GM19463 (cell line): ENCODE measurements around the gene PRSS21.

Experiments
- ATAC-seq: cut with Tn5 transposase; IDR thresholded peaks from one replicate; pipeline ENCODE4 v1.9.1; 2021; ENCODE audit warnings: mild to moderate bottlenecking, moderate library complexity; ENCODE audit not compliant: unreplicated experiment

The PRSS21 gene

DNA sequence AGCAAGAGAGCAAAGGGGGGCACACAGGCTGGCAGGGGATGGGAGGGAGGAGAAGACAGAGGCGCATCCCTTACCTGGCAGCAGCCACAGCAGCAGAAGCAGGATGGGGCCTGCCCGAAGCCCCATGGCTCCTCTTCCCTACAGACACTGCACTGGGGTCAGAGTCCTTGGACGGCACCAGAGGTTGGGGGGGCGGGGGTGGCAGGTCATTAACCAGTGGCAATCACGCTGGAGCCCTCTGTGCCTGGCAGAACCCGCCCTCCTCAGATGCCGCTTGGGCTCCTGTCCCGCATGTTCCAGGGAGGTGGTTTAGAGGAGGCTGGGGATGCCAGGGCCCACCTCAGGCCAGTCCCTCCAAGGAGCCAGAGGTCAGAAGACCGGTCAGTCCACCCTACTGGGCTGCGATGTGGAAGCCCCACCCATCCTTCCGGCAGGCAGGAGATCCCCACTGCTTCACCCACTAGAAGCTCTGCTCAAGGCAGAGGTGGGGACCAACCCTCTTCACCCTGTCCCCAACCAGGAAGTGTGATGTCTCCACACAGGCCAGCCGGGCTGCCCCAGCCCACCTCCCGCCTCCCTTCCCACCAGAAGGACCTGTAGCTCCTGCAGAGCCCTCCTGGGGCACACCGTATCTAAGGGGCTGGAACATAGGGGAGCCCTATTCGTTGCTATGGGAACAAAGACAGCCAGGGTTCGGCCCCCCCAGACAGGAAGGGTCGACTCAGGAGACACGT is 24.7 kb downstream of the PRSS21 start:
- no peak for ATAC-seq

DNA sequence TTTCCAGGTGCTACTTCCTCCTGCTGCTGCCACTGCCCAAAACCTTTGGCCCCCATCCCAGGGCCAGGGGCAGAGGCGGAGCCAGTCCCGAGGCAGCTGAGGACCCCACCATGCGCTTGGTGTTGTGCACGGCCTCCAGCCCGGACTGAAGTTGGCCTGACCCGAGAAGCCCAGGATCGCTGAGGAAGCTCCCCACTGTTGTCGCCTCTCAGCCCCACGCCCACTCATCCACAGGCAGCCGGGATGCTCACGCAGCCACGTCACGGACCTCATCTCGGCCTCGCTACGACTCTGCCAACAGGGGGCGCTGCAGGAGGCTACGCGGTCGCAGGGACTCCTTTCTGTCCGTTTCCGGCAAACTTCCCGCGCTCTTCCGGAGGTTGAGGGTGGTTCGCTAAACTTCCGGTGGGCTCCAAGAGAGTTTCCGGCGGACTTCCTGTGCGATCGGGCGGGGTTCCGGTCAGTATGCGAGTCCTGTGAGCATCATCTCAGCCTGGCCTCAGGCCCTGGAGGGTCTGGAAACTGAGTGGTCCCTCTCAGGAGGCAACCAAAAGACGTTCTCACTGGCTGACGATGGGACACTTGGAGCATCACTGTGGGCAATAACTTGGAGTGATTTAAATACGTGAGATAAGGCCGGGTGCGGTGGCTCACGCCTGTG is 25.4 kb downstream of the PRSS21 start:
- ATAC-seq = no peak

DNA sequence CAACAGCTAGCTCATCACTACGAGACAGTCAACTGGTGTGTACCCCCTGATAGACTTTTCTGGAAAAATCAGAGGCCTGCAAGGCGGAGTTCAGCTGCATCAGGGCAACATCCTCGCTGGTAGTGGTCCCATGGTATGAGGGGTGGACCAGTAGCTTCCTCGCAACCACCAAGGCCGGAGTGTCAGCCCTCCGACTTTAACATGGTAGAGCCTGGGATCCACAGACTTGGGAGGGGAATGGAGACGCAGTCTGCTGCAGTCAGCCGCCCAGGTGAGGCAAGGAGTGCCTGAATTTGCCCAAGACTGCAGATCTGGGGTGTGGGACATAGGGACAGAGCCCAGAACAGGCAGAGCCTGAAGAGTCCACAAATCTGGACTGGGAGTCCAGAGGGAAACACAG is 26.5 kb downstream of the PRSS21 start:
- no peak for ATAC-seq

DNA sequence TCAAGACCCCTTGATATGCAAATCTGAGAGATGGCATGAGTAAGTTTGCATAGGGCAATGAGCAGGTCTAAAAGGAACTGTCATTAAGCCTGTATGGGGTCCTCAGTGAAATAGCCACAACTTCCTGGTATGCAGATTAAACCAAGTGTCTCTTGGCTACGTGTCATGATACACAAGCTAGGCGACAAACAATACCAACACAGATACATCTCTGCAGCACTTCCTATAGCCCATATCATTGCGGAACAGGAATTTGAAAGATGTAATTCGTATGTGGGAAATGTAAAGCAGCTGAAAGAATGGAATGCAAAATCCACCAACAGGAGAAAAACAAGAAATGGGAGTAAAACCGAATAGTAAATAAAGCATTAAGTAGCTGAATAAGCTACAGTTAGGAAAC is 28.1 kb downstream of the PRSS21 start:
- no peak for ATAC-seq

DNA sequence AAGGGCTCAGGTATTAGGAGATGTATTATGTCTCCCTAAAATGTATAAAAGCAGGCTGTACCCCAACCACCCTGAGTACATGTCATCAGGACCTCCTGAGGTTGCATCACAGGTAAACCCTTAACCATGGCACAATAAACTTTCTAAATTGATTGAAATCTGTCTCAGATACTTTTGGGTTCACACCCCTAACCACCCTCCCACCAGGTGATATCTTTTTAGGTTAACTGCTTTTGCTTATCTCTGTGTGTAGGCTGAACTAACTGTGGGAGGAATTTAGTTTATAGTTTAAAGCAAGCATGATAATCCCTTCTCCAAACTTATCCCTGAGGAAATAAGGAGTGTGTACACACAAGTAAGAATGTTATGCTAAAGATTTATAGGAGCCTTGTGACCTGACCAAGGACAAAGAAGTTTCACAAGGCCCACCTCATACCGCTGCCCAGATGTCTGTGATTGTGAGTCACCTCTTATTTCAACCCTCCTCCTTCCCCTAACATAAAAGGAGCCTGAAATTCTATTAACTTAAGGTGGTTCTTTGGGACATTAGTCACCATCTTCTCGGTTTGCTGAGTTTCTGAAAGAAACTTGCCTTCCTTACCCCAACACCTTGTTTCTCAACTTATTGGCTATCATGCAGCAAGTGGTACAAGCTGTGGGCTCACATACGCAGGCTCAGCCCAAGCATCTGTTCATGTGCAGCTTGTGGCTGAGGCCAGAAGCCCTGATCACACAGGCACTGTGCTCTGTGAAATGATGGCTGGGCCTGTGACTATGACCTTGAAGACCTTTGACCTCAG is 29.7 kb downstream of the PRSS21 start:
- ATAC-seq = no peak

DNA sequence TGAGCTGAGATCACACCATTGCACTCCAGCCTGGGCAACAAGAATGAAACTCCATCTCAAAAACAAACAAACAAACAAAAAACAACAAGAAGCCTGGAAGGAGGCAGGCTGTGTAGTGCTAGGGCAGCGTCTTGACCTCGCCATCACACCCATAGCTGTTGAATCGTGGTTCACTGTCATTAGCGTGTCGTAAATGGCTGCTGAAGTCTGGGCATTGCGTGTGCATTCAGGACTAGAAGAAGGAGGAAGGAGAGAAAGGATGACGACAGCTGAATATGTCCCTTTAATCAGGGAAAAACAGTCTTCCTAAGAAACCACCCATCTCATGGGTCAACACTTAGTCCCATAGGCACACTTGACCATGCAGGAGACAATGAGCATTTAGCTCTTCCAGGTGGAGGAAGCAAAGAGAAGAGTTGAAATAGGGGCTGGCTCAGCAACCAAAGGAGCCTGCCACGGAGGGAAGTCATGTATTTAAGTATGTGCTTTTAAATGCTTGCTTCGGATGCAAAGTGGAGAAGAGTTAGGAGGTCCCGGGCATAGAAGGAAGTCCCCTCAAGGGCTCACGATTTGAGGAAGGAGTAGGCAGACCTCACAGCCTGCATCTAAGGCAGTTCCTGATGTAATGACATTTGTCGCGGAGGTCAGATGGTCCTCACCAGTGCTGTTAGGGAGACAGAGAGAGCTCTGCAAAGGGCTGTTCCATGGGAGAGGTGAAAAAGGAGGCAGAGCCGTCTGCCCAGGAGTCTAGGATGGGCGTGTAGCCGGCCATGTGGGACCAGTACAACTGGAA is 32.1 kb downstream of the PRSS21 start:
- ATAC-seq = no peak

DNA sequence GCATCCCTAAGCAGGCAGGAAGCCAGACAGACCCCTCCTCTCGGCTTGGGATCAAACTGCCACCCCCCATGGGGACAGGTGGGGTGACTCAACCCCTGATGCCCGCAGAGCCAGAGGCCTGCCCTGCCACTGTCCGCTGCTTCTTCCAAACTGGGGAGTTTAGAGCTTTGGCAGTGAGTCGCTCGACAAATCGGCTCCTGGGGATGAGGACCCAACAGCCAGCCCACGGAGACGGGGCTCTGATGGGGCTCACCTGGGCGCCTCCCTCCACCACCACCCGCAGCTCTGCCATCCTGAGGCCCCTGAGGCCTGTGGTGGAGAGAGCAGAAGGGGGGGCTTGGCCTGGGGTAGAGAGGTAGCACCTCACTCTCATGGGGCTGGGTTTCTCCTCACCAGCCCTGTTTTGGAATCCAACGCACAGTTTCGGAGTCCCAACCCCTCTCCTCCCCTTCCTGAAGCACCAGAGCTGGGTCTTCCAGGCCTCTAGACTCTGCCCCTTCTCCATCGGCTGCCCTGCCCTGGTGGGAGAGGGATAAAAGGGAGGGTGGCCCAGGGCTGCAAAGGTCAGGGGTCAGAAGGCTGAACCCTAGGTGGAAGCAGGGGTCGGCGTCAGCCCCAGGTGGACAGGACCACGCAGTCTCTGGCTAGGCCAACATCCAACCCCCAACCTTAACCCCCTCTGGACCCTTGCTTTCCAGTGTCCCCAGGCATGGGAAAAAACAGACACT is 35.1 kb downstream of the PRSS21 start:
- no peak for ATAC-seq

DNA sequence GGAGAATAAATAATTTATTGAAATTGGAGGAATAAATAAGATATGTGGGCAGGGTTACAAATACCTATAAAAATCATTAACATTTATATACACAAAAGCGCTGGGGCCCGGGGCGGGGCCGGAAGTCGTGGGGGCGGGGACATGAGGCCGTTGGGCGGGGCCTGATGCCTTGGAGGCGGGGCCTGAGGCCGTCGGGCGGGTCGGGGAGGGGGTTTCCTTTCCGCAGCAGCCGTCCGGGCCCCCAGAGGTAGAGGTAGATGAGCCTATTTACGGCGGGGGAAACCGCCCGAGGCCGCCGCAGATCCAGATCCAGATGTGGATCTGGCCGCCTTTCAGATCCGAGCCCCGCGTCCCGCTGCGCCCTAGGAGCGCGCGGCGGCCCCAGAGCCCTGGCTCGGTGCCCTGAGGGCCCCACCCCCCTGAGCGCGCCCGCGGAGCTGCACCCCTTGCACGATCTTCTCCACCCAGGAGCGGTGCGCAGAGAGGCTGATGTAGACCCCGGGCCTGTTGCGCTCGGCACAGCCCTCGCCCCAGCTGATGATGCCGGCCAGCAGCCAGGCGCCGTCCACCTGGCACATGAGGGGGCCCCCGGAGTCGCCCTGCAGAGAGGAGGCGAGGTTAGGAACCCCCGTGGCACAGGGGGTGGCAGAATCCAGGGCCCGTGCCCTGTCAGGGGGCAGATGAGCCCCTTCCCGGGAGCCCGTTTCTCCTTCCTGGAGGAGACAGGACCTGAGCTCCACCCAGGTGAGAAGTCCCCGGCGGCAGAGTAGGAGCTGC is 35.9 kb downstream of the PRSS21 start:
- ATAC-seq = no peak

DNA sequence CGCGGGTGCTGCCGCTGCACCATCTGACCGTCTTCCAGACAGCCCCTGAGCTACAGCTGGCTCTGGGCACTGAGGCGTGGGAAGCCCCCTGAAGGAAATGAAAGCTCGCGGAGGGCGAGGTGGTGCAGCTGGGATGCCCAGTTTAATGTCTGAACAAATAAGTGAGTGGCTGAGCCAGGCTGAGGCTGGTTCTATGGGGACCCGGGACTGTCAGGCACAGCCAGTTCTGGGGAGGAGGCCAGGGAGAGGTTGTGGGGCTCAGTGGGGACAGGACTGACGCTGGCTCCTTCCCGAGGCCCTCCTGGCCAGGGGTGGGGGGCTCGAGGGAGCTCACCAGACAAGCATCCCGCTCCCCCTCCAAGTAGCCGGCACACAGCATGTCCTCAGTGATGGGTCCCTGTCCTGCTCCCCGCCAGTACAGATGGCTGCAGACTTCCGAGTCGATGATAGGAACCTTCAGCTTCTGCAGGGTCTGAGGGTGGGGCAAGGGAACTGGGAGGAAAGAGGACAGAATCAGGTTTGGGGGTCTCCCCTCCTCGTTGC is 36.6 kb downstream of the PRSS21 start:
- no peak for ATAC-seq

DNA sequence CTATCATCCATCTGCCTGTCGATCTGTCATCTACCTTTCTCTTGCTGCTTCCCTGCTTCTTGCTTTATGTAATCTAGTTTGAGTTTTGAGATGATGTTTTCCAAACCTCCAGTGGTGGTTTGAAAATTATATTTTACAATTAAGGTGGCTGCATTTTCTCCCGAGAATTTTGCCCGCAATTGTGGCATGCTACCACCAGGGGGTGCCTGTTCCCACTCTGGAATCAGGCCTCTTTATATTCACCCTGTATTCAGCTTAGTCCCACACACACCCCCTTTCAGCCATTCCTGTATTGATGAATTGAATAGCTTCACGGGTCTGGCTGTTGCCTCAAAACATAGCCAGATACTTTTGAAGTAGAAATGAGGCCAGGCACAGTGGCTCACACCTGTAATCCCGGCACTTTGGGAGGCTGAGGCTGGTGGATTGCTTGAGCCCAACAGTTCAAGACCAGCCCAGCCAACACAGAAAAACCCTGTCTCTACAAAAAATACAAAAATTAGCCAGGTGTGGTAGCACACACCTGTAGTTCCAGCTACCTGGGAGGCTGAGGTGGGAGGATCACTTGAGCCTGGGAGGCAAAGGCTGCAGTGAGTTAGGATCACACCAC is 37.8 kb downstream of the PRSS21 start:
- no peak for ATAC-seq

DNA sequence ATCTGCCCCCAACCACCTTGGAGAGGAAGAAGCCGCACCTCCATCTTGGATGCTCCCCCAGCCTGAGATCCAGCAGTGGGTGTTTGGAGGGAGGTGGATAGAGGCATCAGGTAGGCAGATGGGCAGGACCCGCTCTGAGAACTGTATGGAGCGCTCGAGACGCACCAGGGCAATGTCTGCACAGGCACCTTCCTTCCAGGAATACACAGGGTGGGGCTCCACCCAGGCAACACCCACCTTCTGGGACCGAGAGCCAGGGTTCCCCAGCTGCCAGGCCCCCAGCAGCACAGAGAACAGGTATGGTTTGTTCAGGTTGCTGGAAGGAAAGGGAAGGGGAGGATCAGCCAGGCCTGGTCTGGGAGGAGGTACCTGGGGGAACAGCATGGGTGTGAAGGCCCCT is 38.5 kb downstream of the PRSS21 start:
- ATAC-seq = no peak

DNA sequence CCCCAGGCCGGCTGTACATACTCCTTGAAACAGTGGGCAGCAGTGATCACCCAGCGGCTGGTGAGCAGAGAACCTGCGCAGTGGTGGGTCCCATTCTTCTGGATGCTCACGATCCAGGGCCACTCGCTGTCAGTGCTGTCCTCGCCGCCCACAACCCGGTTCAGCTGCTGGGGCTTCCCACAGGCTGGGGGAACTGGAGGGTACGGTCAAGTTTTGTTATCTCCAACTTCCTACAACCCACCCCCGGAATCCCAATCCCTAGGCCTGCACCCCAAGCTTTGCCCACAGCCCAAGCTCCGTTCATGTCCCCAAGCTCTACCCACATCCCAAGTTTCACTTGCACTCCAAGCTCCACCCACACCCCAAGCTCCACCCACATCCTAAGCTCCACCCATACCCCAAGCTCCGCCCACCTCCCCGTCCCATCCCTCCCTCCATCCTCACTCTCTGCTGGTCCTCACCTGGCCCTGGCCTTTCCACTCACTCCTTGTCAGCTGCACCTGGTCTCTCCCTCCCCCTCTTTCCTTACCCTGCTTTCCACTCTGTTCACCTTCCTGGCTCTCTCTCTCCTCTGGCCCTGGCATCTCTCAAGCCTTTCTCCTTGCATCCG is 39.1 kb downstream of the PRSS21 start:
- no peak for ATAC-seq

DNA sequence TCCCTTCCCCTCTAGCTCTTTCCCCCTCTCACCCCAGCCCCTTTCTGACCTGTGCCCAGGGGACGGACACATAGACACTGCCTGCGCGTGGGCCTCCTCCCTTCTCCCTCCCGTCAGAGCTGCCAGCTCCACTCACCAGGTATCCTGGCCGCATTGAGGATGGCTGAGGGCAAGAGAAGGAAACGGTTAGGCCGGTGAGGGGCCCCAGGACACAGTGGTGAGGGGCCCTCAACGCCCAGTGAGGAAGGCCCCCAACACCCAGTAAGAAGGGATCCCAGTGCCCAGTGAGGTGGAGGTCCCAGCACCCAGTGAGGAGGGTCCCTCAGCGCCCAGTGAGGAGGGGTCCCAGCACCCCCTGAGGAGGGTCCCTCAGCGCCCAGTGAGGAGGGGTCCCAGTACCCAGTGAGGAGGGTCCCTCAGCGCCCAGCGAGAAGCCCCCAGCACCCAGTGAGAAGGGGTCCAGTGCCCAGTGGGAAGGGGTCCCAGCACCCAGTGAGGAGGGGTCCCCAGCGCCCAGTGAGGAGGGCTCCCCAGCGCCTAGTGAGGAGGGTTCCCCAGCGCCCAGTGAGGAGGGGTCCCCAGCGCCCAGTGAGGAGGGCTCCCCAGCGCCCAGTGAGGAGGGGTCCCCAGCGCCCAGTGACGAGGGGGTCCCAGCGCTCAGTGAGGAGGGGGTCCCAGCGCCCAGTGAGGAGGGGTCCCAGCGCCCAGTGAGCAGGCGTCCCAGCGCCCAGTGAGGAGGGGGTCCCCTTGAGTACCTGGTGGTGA is 39.8 kb downstream of the PRSS21 start:
- ATAC-seq = no peak

DNA sequence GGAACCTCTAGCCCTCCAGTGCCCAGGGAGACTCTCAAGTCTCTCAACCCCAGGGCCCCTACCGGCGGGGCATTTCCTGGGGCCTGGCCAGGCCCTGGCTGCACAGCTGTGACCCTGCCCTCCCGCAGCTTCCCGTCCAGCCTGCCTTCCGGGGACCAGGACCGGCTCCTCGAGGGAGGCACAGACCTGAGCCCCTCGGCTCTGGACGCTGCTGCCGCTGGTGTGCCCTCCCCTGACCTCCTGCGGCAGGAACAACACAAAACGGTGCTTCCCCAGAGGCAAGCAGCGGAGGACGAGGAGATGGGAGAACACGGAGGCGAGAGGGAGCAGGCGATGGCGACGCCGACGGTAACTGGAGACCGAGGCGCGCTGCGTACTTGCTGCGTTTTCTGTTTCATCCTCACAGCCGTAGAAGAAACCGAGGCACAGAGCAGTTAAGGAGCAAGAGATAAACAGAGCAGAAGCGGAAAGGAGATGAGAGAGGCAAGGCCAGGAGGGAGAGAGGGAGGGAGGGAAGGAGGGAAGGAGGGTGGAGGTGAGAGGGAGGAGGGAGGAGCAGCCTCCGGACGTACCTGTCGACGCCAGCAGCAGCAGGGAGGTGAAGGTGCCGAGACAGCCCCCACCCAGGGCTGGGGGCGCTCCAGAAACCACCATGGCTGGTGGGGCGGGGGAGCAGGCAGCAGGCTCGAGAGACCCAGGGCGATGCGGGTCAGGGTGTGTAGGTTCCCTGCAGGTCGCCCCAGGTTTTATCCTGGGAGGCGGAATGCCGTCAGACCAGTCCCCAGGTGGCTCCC is 40.6 kb downstream of the PRSS21 start, which contains the start of gene PRSS22:
Gene PRSS22 (minus strand): TSS at position 720 of the 794 bp plus-strand sequence. CDS start 66 bp downstream, at position 654.
- ATAC-seq = no peak

DNA sequence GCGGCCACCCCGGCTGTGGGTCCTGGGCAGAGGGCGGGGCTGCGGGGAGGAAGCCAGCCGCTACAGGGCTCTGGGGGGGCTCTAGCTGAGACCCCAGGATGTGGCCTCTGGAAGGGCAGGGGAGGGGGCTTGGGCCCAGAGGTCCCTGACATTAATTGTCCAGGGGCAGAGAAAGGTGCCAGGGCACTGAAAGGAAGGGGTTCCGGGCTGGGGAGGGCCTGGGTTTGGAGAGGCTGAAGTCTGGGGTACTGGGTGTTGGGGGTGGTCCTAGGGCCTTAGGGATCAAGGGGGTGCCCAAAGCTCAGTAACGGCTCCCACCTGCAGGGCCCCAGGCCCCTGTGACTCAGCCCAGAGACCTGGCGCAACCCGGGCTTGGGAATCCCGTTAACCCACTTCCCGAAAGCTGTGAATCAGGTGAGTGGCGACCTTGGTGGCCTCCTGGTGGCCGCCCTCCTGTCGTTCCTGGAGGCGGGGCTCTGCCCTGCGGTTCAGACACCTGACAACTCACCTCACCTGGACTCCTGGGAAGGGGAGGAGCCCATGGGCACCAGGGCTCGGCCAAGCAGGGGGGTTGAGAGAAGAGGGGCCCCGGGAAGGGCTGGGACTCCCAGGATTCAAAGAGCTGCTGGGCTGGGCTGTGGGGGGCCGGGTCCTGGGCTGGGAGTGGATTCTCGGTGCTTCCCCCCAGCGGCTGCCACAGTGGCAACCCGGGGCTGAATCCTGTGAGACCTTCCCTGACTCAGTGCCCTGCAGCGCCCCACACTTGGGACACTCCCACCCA is 41.4 kb downstream of the PRSS21 start:
- ATAC-seq = no peak

DNA sequence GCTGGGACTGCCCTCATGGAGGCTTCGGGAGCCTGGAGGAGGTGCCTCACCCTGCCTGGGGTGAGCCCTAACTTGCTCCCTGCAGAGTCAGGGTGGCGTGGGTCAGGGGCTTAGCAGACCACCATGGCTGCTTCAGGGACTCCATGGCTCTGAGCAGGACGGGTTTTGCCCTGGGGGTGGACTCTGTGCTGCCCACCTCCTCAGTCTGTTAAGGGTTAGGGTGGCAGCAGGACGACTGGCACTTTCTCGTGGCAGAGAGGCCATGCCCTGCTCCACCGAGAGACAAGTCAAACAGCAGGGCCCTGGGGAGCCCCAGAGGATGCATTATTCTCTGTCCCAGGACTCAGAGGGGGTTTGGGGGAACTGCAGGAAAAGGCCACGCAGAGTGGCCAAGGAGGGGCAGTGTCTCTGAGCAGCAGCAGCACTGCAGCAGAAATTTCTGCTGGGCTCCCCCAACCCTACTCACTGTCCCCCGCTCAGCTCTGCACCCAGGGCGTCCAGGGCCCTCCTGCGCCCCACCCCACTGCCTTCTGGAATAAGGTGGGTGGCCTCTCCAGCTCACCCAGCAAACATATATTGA is 42.7 kb downstream of the PRSS21 start:
- ATAC-seq = no peak
